H9 (cell line): ENCODE results near the gene PODNL1. TPM values are rescaled to one million over a fixed set of nuclear protein-coding genes. Genes with fewer than 3 reads are reported as not detected.

Experiments
- DNase-seq: peaks from one replicate; pipeline ENCODE4 v3.0.0-alpha.2; 2017
- H2AFZ ChIP-seq: one replicate; pipeline ENCODE4 v1.6.1; 2013; ENCODE audit warnings: mild to moderate bottlenecking, low read length, control low read depth, moderate library complexity
- H2AK5ac ChIP-seq: 2 replicates; pipeline ENCODE4 v1.6.1; 2013; ENCODE audit warnings: low read length, control low read depth, mixed read lengths; ENCODE audit not compliant: insufficient read length
- H2BK120ac ChIP-seq: one replicate; pipeline ENCODE4 v1.6.1; 2013; ENCODE audit warnings: low read depth, mild to moderate bottlenecking, low read length, control low read depth, inconsistent platforms; ENCODE audit not compliant: poor library complexity, severe bottlenecking
- H2BK12ac ChIP-seq: 2 replicates; pipeline ENCODE4 v1.6.1; 2013; ENCODE audit warnings: low read length, control low read depth, mixed read lengths, low read depth; ENCODE audit not compliant: insufficient read length
- H2BK15ac ChIP-seq: 2 replicates; pipeline ENCODE4 v1.6.1; 2013; ENCODE audit warnings: low read depth, low read length, control low read depth
- H2BK20ac ChIP-seq: one replicate; pipeline ENCODE4 v1.6.1; 2013; ENCODE audit warnings: low read depth, mild to moderate bottlenecking, low read length, control low read depth, inconsistent platforms; ENCODE audit not compliant: poor library complexity, severe bottlenecking
- H2BK5ac ChIP-seq: 2 replicates; pipeline ENCODE4 v1.6.1; 2013; ENCODE audit warnings: low read length, control low read depth, mixed read lengths; ENCODE audit not compliant: insufficient read length
- H3K14ac ChIP-seq: 2 replicates; pipeline ENCODE4 v1.6.1; 2013; ENCODE audit warnings: low read length, control low read depth; ENCODE audit not compliant: insufficient read depth
- H3K18ac ChIP-seq: 2 replicates; pipeline ENCODE4 v1.6.1; 2013; ENCODE audit warnings: low read depth, mild to moderate bottlenecking, mixed read lengths, low read length, control low read depth; ENCODE audit not compliant: insufficient read length
- H3K23ac ChIP-seq: 2 replicates; pipeline ENCODE4 v1.6.1; 2013; ENCODE audit warnings: low read length, control low read depth, mixed read lengths, low read depth; ENCODE audit not compliant: insufficient read length
- H3K23me2 ChIP-seq: 2 replicates; pipeline ENCODE4 v1.6.1; 2013; ENCODE audit warnings: low read depth, mild to moderate bottlenecking, mixed read lengths, low read length, control low read depth; ENCODE audit not compliant: insufficient read length, poor library complexity, severe bottlenecking
- H3K27ac ChIP-seq: 2 replicates; pipeline ENCODE4 v1.5.1; 2013; ENCODE audit warnings: low read length, control low read depth, mixed read lengths, low read depth; ENCODE audit not compliant: insufficient read length
- H3K27me3 ChIP-seq: 2 replicates; pipeline ENCODE4 v1.6.1; 2013; ENCODE audit warnings: low read length, control low read depth, inconsistent platforms; ENCODE audit not compliant: insufficient read depth
- H3K4ac ChIP-seq: 2 replicates; pipeline ENCODE4 v1.6.1; 2013; ENCODE audit warnings: low read depth, mild to moderate bottlenecking, control low read depth, inconsistent platforms, low read length, moderate library complexity
- H3K4me1 ChIP-seq: 2 replicates; pipeline ENCODE4 v1.6.1; 2013; ENCODE audit warnings: low read length, control low read depth, inconsistent platforms; ENCODE audit not compliant: insufficient read depth
- H3K4me2 ChIP-seq: 2 replicates; pipeline ENCODE4 v1.6.1; 2013; ENCODE audit warnings: low read length, control low read depth, mixed read lengths; ENCODE audit not compliant: insufficient read length, insufficient read depth
- H3K56ac ChIP-seq: 2 replicates; pipeline ENCODE4 v1.6.1; 2013; ENCODE audit warnings: low read depth, mild to moderate bottlenecking, mixed read lengths, low read length, control low read depth; ENCODE audit not compliant: insufficient read length
- H3K79me1 ChIP-seq: 2 replicates; pipeline ENCODE4 v1.6.1; 2013; ENCODE audit warnings: low read depth, mild to moderate bottlenecking, moderate library complexity, low read length, control low read depth, inconsistent platforms; ENCODE audit not compliant: insufficient read depth, poor library complexity, severe bottlenecking
- H3K79me2 ChIP-seq: 2 replicates; pipeline ENCODE4 v1.6.1; 2013; ENCODE audit warnings: low read length, control low read depth, inconsistent platforms; ENCODE audit not compliant: insufficient read depth
- H3K9ac ChIP-seq: 2 replicates; pipeline ENCODE4 v1.6.1; 2013; ENCODE audit warnings: low read length, control low read depth, mixed read lengths; ENCODE audit not compliant: insufficient read length; ENCODE audit errors: extremely low read depth
- H3K9me3 ChIP-seq: one replicate; pipeline ENCODE4 v1.6.1; 2013; ENCODE audit warnings: low read depth, low read length, inconsistent platforms; ENCODE audit not compliant: control insufficient read depth
- H3T11ph ChIP-seq: one replicate; pipeline ENCODE4 v1.6.1; 2013; ENCODE audit warnings: mild to moderate bottlenecking, low read length, control low read depth, inconsistent platforms
- H4K20me1 ChIP-seq: one replicate; pipeline ENCODE4 v1.6.1; 2013; ENCODE audit not compliant: control insufficient read depth, insufficient read length, insufficient read depth
- H4K5ac ChIP-seq: 2 replicates; pipeline ENCODE4 v1.6.1; 2013; ENCODE audit warnings: low read depth, mild to moderate bottlenecking, mixed read lengths, low read length, control low read depth; ENCODE audit not compliant: insufficient read length
- H4K8ac ChIP-seq: replicated peaks from 2 replicates; pipeline ENCODE4 v1.6.1; 2013; ENCODE audit warnings: low read length, control low read depth, mixed read lengths, low read depth; ENCODE audit not compliant: insufficient read length
- H4K91ac ChIP-seq: 2 replicates; pipeline ENCODE4 v1.6.1; 2013; ENCODE audit warnings: low read depth, mild to moderate bottlenecking, moderate library complexity, mixed read lengths, low read length, control low read depth; ENCODE audit not compliant: insufficient read length
- H3K27ac Mint-ChIP-seq, 3 experiments: 2 replicates in 2 of 3; 3 replicates in 1 of 3; pipeline ENCODE4 v1.8.0; 2020 to 2021; ENCODE audit warnings: mixed read lengths in 3 of 3, mild to moderate bottlenecking in 1 of 3, moderate library complexity in 1 of 3
- H3K27me3 Mint-ChIP-seq: 2 replicates; pipeline ENCODE4 v1.8.0; 2021; ENCODE audit warnings: low read depth, mild to moderate bottlenecking, moderate library complexity, mixed read lengths
- H3K36me3 Mint-ChIP-seq, 3 experiments: 2 replicates in 2 of 3; 3 replicates in 1 of 3; pipeline ENCODE4 v1.8.0; 2020 to 2021; ENCODE audit warnings: low read depth in 3 of 3, mixed read lengths in 3 of 3; ENCODE audit not compliant: insufficient read depth in 1 of 3
- H3K4me1 Mint-ChIP-seq, 2 experiments: 2 replicates each; pipeline ENCODE4 v1.8.0; 2020; ENCODE audit warnings: mixed read lengths in 2 of 2
- H3K4me3 Mint-ChIP-seq, 2 experiments: 2 replicates in 1 of 2; 3 replicates in 1 of 2; pipeline ENCODE4 v1.8.0; 2020 to 2021; ENCODE audit warnings: mild to moderate bottlenecking in 2 of 2, mixed read lengths in 2 of 2, moderate library complexity in 1 of 2
- H3K9me3 Mint-ChIP-seq, 2 experiments: 2 replicates in 1 of 2; 3 replicates in 1 of 2; pipeline ENCODE4 v1.8.0; 2020; ENCODE audit warnings: mild to moderate bottlenecking in 2 of 2, mixed read lengths in 2 of 2, moderate library complexity in 1 of 2
- CTCF ChIP-seq: fragments of 200-600 bp; sonication (generic); conservative IDR thresholded peaks from 3 replicates; pipeline ENCODE4 v1.8.0; 2021; ENCODE audit warnings: antibody characterized with exemption, mild to moderate bottlenecking
- WGBS: extraction: QIAGEN DNeasy Blood & Tissue Kit; methylation state at CpG from one replicate; pipeline ENCODE4 v1.1.7; 2013; ENCODE audit warnings: missing lambda C conversion rate, low lambda C conversion rate, mixed read lengths; ENCODE audit not compliant: insufficient read length; ENCODE audit errors: extremely low coverage; 5-methylcytosine and 5-hydroxymethylcytosine counted together
- total RNA-seq: library from RNA; stranded (reverse); gene quantifications from 2 replicates; pipeline ENCODE4 v1.2.1, GENCODE V29; 2021

The PODNL1 gene
- total RNA-seq, 1 experiment from 2014 or later: 0.68 TPM

GRCh38 chr19:13942023-13942684 is 3.9 kb upstream of the PODNL1 start:
- no peak overlapping the region for H4K8ac ChIP-seq
- no peaks in the 10 kb centered on the region for H3K27me3 ChIP-seq
- Mint-ChIP-seq H3K4me1 (peaks cover 4 to 6% of the 10 kb centered on the region in 2 experiments), H3K27ac (no peak overlapping the region), H3K4me3 (no peak overlapping the region), H3K9me3 (peaks cover 0 to 3% of the 10 kb centered on the region in 2 experiments; a peak in 1 of 5 replicates), H3K36me3 (no peaks in the 10 kb centered on the region; a peak in 1 of 7 replicates), H3K27me3 (peaks cover 10% of the 10 kb centered on the region)
- no CpG with 5 or more reads among the region's 1 CpG for WGBS
- DNase-seq: no peak
- H4K20me1 ChIP-seq: no peaks in the 10 kb centered on the region
- no peak overlapping the region for H3K9ac ChIP-seq
- no peaks in the 10 kb centered on the region for H3K4me1 ChIP-seq
- no peaks in the 10 kb centered on the region for H3K79me2 ChIP-seq
- no peak overlapping the region for H4K91ac ChIP-seq
- H3T11ph ChIP-seq: no peak overlapping the region
- H4K5ac ChIP-seq: no peak overlapping the region
- no peak overlapping the region for H3K14ac ChIP-seq
- TF ChIP-seq CTCF: no peak
- H3K79me1 ChIP-seq: no peaks in the 10 kb centered on the region
- no peaks in the 10 kb centered on the region for H3K23me2 ChIP-seq
- H2BK5ac ChIP-seq: no peak overlapping the region
- no peak overlapping the region for H3K56ac ChIP-seq
- H2AK5ac ChIP-seq: no peak overlapping the region
- H2BK120ac ChIP-seq: no peak overlapping the region
- no peak overlapping the region for H2AFZ ChIP-seq
- H3K4me2 ChIP-seq: no peak overlapping the region
- H2BK15ac ChIP-seq: no peak overlapping the region
- H3K23ac ChIP-seq: no peak overlapping the region
- H3K9me3 ChIP-seq: no peaks in the 10 kb centered on the region
- no peak overlapping the region for H2BK12ac ChIP-seq
- H3K18ac ChIP-seq: no peak overlapping the region
- no peak overlapping the region for H3K27ac ChIP-seq
- no peak overlapping the region for H2BK20ac ChIP-seq
- no peak overlapping the region for H3K4ac ChIP-seq
